Endometrium (tissue), 2 donors: ENCODE data around the gene STUB1.
"Not testable (repeated sequence)": the region's sequence is repeated elsewhere in the genome, so short reads cannot be mapped to it uniquely, and the experiment has no call there.

Source experiments
- FAIRE-seq: peaks from 2 replicates; lab custom pipeline; 2012; peaks lifted over from hg19 to GRCh38; lab: Jason Lieb, UNC
- donor health status: control.
- donor health status: control.

STUB1 gene

GRCh38 chr16:712740-713250, 32.6 kb downstream of the STUB1 start:
- not testable (repeated sequence) for FAIRE-seq

- no peak for FAIRE-seq
Observed at GRCh38 chr16:714079-714478, 33.9 kb downstream of the STUB1 start.

- FAIRE-seq, result no peak
Observed at GRCh38 chr16:714558-715476, 34.6 kb downstream of the STUB1 start, which contains the start of gene METRN. METRN (plus strand) TSS chr16:715118; CDS start chr16:715290, 172 bp downstream.

- FAIRE-seq, result no peak
Observed at GRCh38 chr16:715477-716199, 35.4 kb downstream of the STUB1 start.

GRCh38 chr16:716200-716568, 36.0 kb downstream of the STUB1 start:
- no peak for FAIRE-seq

GRCh38 chr16:716768-717325, 36.6 kb downstream of the STUB1 start:
- no peak for FAIRE-seq

GRCh38 chr16:717450-718245, 37.4 kb downstream of the STUB1 start:
- FAIRE-seq, result no peak

- no peak for FAIRE-seq
Observed at GRCh38 chr16:718389-718788, 38.2 kb downstream of the STUB1 start.

GRCh38 chr16:718922-719321, 38.7 kb downstream of the STUB1 start:
- FAIRE-seq, result no peak

- FAIRE-seq, result no peak
Observed at GRCh38 chr16:719815-720446, 39.7 kb downstream of the STUB1 start.

GRCh38 chr16:720447-720989, 40.3 kb downstream of the STUB1 start:
- no peak for FAIRE-seq

GRCh38 chr16:720990-721764, 41.0 kb downstream of the STUB1 start, which contains the start of gene ANTKMT:
ANTKMT (plus strand) TSS chr16:721146; CDS start chr16:721275, 129 bp downstream.
- FAIRE-seq, result no peak

GRCh38 chr16:721765-722540, 41.7 kb downstream of the STUB1 start:
- no peak for FAIRE-seq

GRCh38 chr16:722835-723633, 42.8 kb downstream of the STUB1 start:
- no peak for FAIRE-seq

- FAIRE-seq, result no peak
Observed at GRCh38 chr16:723695-724094, 43.5 kb downstream of the STUB1 start.

GRCh38 chr16:724188-725040, 44.2 kb downstream of the STUB1 start:
- no peak for FAIRE-seq

GRCh38 chr16:725041-725376, 44.8 kb downstream of the STUB1 start:
- FAIRE-seq, result no peak
